Esophagus squamous epithelium (tissue), 4 donors: Measurements from ENCODE around the gene COL6A5.

ENCODE experiments used
- POLR2A ChIP-seq, 4 donors: fragments of 450-650 bp; IDR thresholded peaks; one replicate each; pipeline ENCODE4 v1.6.1; 2017; ENCODE audit warnings: antibody characterized with exemption in 4 of 4, mild to moderate bottlenecking in 4 of 4, moderate library complexity in 3 of 4
- TF ChIP-seq, protein P1 (sequence below), 6 experiments: fragments of 450-650 bp in 4 of 6; fragments of 200-600 bp in 2 of 6; sonication (generic) in 2 of 6; IDR thresholded peaks; one replicate each; pipeline ENCODE4 v1.5.1; 2016 to 2019; ENCODE audit warnings: antibody characterized with exemption in 6 of 6, mild to moderate bottlenecking in 4 of 6, moderate library complexity in 4 of 6

DNA sequence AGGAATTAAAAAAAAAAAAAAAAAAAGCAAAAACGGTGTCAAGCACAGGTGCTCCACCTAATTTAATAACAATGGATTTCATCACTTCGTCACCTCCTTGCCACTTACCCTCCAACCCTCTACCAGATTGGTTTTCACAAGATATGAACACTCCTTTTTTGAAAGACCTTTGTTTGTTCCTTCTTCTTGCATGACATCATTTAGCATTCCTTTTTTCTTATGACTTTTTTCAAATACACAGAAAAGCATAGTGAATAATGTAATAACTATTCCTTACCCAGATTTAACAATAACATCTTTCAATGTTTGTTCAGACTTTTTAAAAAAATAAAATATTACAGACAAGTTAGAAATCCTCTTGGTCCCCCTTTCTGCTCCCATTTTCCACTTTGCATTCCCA lies 187.8 kb downstream of the COL6A5 start:
- TF ChIP-seq, protein P1, sequence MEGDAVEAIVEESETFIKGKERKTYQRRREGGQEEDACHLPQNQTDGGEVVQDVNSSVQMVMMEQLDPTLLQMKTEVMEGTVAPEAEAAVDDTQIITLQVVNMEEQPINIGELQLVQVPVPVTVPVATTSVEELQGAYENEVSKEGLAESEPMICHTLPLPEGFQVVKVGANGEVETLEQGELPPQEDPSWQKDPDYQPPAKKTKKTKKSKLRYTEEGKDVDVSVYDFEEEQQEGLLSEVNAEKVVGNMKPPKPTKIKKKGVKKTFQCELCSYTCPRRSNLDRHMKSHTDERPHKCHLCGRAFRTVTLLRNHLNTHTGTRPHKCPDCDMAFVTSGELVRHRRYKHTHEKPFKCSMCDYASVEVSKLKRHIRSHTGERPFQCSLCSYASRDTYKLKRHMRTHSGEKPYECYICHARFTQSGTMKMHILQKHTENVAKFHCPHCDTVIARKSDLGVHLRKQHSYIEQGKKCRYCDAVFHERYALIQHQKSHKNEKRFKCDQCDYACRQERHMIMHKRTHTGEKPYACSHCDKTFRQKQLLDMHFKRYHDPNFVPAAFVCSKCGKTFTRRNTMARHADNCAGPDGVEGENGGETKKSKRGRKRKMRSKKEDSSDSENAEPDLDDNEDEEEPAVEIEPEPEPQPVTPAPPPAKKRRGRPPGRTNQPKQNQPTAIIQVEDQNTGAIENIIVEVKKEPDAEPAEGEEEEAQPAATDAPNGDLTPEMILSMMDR (IDR thresholded peaks at IDR 0.05) = no peak
- no peak for TF ChIP-seq POLR2A (IDR thresholded peaks at IDR 0.05)
